HG03280 (cell line): Measurements from ENCODE around the gene GPC6.
A peak's percentile ranks its signal among the peaks of the same experiment; 100 is the strongest.

Experiments
- ATAC-seq: cut with Tn5 transposase; IDR thresholded peaks from one replicate; pipeline ENCODE4 v1.9.1; 2021; ENCODE audit warnings: mild to moderate bottlenecking, moderate library complexity; ENCODE audit not compliant: unreplicated experiment

GPC6 gene

DNA sequence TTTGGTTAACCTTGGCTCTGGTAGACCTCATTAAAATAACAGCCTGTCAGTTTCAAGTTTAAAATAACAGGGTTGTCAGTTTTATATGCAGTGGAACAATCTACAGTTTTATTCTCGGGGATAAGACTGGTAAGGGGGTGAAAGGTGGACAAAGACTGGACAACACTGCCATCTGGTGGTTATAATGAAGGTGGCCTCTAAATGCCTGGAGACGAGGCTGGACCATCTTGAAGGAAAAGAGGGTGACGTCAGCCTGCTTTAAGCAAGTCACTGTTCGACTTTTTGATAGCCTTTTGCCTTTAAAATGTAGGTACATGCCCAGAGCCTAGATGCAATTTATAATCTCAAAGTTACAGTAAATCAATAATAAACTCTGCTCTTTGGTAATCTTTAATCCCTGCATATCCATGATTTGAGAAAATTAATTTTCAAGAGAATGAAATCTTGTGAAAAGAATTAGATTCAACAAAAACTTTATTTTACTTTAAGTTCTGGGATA is 1135.9 kb downstream of the GPC6 start:
- peak; percentile 99 for ATAC-seq

DNA sequence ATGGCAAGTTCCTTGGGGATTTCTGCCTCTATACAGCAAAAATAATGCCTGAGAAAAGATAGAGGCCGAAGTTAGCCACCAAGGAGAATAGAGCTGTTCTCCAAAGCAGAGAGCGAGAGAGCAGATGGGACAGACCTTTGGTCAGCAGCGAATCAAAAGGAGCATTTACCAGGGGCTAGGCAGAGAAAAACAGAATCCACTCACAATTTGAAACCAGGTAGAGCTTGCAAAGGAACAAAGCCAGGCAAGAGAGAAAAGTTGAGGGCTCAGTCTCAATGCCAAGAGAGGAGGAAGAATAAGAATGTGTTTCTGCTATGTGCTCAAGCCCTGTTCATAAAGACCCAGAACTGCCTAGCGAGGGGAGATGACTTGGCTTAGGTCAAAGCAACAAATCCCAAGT is 1140.1 kb downstream of the GPC6 start:
- no peak for ATAC-seq

DNA sequence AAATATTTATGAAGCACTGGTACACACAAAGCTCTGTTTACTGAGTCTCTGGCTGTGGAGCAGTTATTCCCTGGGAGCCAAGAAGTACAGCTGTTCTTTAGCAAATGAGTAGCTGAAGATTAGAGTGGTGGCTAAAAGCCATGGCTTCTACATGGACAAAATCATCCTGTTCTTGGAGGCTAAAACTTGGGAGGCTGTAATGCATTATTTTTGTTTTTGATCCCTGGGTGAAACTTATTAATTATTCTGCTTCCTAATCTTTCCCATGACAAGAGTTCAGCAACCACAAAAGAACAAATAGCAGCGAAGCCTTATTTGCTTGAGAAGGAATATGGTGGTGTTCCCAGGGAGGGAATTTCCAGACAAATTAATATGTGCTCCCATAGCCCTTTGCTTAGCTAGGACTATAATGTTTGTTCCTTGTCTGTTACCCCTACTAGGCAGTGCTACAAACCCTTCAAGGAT is 1143.4 kb downstream of the GPC6 start:
- ATAC-seq = no peak

DNA sequence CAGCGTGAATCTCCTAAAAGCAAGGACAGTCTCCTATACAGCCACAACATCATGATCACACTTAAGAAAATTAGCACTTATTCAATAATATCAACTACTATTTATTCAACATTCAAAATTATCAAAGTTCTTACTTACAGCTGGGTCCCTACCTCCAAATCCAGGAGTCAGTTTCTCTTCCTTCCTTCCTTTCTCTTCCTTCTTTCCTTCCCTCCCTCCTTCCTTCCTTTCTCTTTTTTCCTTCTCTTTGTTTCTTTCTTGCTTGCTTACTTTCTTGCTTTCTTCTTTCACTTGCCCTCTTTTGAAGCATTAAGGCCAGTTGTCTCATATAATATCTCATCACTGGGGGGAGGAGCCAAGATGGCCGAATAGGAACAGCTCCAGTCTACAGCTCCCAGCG is 1145.2 kb downstream of the GPC6 start:
- no peak for ATAC-seq

DNA sequence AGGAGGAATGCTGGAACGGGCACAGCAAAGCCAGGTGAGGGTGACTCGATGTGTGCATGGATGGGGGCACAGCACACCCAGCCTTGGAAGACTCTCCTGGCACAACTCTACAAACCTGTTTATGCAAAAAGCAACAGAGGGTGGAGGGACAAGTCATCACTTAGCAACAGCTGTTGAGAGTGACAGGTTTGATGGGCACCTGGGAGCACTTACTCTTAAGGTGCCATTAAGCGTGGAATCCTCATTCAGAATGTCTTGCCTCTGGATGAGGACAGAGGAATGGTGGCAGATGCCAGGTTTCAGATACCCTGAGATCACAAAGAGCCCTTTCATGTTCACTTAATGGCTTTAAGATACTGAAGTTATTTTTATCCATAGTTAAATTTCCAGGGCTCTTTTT is 1155.9 kb downstream of the GPC6 start:
- ATAC-seq = no peak

DNA sequence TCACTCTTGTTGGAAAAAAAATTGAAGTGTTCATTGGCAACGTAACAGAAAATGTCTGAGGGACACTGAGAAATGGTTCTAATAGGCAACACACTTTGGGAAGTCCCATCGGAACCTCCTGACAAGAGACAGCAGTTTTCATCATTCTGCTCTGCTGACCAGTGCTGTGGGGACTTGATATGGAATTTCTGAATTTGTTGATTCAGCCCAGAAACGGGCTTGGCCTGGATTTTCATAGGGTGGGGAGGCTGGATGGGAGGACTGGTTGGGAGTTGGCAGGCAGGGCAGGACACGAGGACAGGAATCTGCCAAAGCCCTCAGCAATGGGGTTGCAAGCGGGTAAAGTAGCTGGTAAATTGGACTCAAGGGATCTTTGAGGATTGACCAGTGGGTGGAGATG is 1156.4 kb downstream of the GPC6 start:
- no peak for ATAC-seq

DNA sequence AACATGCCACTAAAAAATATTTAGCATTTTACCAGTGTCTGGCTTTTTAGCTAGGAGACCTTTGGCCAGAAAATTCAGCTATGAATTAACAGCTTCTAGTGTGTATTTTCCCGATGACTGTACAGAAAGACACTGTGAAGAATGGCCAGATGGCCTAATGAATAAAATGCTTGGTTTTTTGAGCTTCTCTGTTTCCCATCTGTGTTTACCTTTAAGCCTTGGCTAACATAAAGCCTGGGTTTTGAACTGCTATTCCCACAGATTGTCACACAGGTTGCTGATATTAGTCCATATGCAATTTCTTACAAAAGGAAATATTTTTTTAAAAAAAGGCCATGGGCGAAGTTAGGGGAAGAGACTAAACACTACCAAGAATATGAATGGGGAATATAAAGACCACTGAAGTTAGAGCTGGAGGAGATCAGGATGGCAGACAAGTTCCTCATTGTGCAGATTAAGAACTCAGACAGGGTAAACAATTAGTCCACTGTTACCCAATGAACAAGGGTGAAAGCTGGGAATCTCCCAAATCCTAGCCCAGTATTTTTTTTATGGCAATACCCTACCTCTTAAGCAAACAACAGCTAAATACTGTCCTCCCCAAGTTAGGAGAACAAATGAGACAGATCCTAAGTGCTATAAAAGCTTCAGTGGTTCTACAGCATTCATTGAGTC is 1157.8 kb downstream of the GPC6 start:
- no peak for ATAC-seq

DNA sequence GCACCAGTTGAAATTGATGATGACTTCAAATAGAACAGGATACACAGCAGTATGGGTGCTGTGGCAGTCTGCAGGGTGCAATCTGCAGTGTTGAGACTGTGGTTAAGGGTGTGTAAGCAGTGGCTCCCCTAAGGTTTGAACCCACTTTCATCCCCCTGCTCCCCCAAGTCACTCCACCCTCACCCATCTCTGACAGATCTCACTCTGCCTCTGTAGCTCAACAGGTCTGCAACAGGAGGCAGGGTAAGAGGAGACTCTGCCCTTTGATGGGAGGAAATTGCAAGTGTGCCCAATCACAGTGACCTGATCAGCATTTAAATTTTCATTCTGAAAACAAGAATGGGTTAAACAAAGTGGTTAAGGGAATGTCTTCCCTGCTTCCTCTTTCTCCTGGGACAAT is 1160.4 kb downstream of the GPC6 start:
- no peak for ATAC-seq

DNA sequence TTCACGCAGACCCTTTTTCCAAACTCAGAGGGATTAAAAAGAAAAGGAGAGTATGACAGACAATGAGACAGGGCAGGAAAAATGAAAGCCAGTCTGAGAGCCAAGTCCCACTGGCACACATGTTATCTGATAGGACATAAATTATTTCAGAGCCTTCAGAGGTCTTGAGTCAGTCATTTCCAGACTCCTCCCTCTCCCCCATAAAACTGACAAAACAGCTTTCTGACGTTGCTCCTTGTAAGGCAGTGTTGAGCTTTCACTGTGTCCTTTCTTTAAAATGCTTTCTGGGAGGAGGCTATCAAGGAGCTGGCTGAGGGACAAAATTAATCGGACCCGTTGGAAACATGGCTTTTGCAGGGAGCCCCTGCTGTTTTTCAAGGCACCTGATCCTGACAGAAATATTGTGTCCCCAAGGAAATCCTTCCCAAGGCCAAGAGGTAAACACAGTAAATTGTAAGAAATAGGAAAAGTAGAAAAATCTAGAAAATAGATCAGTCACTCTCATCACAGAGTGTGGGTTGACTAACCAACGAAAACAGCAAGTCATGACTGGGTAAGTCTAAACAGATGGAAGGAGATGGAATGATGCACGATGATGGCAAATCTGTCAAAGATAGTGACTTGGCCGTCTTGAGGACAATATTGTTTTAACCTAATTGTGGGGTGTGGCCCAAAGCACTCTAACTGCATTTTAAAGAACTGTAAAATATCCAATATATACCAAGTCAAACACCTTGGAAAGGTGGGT is 1163.2 kb downstream of the GPC6 start:
- no peak for ATAC-seq

DNA sequence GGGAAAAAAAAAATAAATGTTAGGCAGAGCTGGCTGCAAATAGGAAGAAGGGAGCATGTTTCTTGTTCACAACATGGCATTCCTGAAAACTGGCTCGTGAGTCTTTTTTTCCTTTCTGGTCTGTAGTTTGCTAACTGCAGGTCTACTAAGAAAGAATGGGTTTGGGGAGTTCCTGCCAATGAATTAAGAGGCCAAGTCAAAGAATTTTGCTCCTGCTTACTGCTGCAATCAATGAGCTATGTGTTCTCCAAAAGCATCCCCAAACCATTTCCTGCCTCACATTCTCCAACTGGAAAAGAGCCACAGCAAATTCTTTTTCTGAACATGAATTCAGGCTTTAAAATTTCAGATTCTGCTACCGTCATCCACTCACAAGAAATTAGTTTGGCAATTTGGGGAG is 1164.3 kb downstream of the GPC6 start:
- ATAC-seq = no peak

DNA sequence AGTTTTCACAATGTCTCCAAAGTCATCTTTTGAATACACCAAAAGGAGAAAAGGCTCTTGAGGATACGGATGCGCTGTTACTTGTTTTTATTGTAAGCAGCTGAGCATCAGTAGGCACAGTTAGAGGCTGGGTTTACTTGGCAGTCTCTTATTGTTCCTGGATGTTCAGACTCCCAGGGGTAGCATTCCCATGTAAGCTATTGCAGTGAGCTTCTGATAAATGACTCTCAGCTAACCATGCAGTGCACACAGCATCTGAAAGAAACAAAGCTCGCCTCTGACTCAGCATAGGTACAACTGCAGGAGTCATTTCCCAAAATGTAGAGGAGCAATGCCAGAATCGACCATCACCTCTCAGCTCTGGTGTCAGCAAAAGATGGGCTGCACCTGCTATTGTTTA is 1168.1 kb downstream of the GPC6 start:
- ATAC-seq = no peak

DNA sequence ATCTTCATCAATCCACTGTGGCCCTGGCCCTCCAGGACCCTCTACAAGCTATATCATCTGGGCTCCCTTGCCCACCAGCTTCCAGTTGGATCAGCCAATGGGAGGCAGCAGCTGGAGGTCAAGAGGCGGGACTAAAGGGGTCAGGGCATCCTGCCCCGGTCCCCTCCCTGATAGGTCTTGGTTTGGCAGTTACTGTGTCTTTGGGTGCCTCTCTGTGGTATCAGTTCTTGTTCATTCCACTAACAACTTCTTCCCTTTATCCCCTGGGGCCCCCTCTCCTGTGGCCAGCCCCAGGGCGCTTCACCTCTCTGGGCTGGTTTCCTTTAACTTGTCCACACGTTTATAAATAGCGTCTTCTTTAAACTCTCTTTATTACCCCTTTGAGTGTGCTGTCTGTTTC is 1169.3 kb downstream of the GPC6 start:
- no peak for ATAC-seq

DNA sequence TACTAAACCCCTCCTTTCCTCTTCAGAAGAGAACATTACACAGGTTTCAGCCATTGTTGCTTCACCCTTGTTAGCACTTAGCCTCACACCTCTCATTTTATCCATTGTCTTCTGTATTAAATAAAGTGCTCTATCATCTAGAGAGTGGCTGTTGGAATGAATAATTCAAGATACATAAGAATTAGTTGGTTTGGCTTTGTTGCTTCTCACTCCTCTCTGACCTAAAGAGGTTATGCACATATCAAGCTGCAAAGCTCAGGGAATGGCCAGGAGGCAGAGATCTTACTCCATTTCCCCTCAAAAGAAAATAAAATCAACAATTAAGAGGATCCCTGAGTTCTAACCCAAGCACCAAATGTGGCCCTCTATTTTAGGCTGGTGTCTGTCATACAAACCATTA is 1173.2 kb downstream of the GPC6 start:
- ATAC-seq = no peak

DNA sequence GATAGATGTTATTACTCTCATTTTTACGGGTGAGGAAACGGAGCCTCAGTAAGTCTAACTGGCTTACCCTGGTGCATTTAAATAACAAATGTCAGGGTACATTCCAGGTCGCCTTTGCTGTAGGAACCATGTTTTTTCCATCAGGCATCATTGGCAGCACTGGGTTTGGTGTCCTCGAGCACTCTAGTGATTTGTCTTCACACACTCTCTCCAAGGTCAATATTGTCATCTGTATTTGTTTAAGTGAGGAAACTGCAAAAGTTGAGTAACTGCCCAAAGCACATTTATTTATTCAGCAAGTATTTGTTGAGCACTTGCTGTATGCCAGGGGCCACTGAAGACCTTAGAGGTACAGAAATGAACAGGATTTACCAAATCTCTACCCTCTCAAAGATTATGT is 1174.3 kb downstream of the GPC6 start:
- no peak for ATAC-seq

DNA sequence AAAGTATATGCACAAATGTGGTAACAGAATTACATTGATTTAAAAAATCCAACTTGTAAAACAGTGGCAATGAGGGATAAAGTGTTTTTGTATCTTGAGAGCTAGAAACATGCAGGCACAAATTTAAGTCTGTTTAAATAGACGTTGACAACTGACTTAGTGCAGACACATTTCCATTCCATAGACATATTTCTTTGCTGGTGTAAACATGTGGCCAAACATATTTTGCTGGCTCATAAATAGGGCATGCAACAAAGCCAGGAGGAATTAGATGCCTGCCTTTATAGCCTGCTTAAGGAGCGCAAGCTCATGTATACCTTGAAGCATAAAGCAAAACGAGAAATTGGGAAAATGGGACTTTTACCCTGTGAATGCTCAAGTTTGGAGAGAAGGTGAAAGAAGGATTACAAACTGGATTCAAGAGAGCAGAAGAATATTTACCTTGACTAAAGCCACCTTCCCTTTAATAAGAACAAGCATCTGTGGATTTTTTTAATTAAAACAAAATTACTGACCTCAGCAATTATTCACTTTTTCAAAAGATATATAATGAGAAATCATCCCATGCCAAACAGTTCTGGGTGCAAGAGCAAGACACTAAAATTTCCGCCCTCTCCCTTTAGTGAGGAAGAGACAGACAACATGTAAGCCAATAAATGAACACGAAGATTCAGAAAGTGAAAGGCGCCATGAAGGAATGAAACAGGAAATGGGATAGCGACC is 1181.9 kb downstream of the GPC6 start:
- ATAC-seq = no peak

DNA sequence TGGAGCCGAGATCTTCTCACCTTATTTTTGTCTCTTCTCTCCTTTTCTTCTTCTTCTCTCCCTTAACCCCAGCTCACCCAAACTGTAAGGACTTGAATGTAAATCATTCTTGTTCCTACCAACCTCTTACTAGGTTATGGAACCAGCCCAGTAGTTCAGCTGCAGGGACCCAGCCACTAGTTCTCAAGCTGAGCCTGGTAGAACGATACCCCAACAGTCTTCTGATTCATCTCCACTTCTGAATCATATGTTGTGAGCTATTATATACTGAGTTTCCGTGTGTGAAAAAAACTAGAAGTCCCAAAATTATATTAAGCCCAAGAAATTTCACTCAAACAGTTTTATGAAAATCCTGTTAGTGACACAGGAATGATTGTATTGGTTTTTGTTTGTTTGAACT is 1185.1 kb downstream of the GPC6 start:
- no peak for ATAC-seq

DNA sequence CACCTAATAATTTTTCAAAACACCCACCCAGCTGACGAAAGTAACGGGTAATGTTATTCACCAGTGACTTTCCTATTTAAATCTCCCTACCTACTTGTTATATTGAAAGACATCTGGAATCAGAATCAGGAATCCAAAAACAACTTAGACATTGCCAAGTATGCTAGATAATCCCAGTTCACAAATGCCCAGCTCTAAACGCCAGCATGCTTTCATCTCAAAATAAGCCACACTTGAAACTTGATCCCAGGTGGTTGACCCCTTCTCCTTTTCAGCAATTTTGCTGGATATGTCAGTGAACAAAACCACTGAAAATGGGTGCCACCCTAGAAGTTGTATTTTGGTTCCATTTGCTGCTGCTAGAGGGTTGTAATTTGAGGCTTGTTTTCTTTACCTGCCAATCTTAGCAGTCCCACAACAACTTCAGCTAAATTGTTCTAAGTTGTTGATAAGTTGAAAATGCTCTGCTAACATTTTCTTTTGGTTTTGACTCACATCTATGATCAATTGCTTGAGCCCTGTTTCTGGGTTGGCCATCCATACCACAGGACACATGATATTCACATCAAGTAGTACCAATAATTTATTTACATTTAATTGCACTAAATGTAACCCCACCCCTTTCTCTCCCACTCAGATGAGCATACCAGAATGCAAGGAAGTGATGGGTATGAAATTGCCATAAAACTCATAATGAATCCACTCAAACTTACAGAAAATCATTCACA is 1186.4 kb downstream of the GPC6 start:
- ATAC-seq = no peak

DNA sequence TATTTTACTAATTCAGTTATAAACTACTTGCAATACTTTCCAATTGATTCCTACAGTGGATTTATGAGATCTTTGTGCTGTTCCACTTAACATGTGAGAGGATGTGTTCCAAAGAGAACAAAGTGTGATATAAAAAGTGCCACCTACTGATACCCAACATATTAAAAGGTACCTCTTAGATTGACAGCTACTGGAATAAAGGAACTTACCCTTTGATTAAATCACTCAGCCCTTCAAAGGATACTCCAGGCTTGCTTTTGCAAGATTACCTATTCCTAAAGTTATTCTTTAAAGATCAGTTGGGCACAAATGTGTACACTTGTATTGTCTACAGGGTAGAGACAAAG is 1187.0 kb downstream of the GPC6 start:
- no peak for ATAC-seq

DNA sequence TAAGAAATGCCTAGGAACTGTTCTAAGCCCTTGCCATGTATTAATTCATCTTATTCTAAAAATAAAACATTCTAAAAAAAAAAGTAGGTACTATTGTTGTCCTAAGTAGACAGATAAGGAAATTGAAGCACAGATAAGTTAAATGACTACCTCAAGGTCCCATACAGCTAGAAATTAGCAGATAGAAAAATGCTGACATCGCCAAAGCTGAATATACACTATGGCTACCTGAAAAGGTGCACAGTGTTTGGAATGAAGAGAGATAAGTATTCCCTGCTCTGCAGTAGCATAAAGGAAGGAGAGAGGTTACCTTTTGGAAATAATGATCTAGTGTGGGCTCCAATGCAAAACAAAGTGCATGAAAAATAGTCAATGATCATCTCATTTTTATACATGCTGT is 1187.5 kb downstream of the GPC6 start:
- ATAC-seq = no peak

DNA sequence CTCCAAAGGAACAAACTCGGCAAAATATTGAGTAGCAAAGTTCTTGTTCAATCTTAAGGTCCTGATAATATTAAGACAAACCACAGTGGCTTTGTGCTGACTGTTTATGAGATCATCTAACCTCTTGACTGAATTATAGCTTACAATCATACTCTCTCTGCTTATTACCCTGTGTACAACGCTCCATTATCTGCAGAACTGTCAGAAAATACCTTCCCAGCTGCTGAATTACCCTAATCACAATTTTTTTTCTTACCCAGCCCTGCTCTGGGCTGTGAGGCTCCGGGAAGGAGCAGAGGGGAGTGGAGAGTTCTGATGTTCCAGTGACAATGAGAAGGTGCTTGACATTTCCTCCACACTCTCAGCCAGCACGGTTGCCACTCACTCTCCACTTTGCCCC is 1188.1 kb downstream of the GPC6 start:
- ATAC-seq = no peak

DNA sequence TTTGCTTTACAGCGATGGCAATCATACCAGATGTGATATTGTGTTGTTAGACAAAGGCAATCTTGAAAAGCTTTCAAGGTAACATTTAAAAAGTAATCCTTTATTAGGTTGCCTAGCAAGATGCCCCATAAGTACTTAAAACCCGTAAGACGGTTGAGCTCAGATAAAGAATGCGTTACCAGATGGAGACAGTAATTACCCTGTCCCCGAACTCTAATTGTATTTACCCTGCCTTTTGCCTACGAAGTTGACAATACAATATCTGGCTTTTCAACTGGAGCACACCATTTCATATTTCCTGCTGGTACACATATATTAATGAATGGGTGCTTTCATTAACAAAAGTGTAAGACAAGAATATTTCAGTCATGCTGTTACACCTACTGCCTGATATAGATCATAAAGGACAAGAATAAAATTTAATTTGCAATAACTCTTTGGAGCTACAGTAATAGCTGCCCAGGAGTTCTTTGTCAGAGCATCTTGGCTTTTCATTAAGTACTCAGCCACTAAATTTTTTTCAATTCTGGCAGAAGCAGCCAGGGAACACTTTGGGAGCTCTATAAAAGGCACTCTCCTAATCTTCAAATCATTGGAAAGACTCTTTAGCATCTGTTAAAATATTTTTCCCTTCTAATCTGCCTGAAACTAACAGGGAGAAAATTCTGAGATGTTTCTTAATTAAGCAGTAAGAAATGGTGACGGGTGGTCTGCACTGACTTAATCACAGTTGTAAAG is 1189.1 kb downstream of the GPC6 start:
- no peak for ATAC-seq
